ENCODE data around the gene SLC9A1. TPM values are rescaled to one million over a fixed set of nuclear protein-coding genes. Genes with fewer than 3 reads are reported as not detected.

Gene SLC9A1
- total and polyA plus RNA-seq, 2 of the 8 experiments (the other 6 are each of a cell fraction or from before 2014, with no cell fraction given), result 11.3 to 25.1 TPM

- no peak for TF ChIP-seq CTBP2 (IDR thresholded peaks at IDR 0.05; ENCODE audit: borderline replicate concordance, insufficient read depth, insufficient read length, low read length)
- no peak for TF ChIP-seq RXRA (IDR thresholded peaks at IDR 0.05; ENCODE audit: insufficient read depth, low read depth, low read length)
- no peak for TF ChIP-seq POLR2A (IDR thresholded peaks at IDR 0.05; ENCODE audit: control extremely low read depth in 1 of 2, low read depth in 2 of 2, low read length in 2 of 2)
- no peak for TF ChIP-seq MAFK (IDR thresholded peaks at IDR 0.05; ENCODE audit: low read depth, low read length)
- no peak for TF ChIP-seq USF2 (IDR thresholded peaks at IDR 0.05; ENCODE audit: low read length)
- no peak for TF ChIP-seq SAP30 (IDR thresholded peaks at IDR 0.05; ENCODE audit: insufficient read depth, insufficient replicate concordance, low read length)
Measured at GRCh38 chr1:27157194-27157593, 2.3 kb upstream of the SLC9A1 start (continued).

Measured in H1 (cell line).